ENCODE results near the gene PRODH2. TPM values are rescaled to one million over a fixed set of nuclear protein-coding genes. Genes with fewer than 3 reads are reported as not detected.

PRODH2 gene
- total and polyA plus RNA-seq, 2 of the 13 experiments (the other 11 are each of a cell fraction or from before 2014, with no cell fraction given) = 86.7 to 118 TPM

DNA sequence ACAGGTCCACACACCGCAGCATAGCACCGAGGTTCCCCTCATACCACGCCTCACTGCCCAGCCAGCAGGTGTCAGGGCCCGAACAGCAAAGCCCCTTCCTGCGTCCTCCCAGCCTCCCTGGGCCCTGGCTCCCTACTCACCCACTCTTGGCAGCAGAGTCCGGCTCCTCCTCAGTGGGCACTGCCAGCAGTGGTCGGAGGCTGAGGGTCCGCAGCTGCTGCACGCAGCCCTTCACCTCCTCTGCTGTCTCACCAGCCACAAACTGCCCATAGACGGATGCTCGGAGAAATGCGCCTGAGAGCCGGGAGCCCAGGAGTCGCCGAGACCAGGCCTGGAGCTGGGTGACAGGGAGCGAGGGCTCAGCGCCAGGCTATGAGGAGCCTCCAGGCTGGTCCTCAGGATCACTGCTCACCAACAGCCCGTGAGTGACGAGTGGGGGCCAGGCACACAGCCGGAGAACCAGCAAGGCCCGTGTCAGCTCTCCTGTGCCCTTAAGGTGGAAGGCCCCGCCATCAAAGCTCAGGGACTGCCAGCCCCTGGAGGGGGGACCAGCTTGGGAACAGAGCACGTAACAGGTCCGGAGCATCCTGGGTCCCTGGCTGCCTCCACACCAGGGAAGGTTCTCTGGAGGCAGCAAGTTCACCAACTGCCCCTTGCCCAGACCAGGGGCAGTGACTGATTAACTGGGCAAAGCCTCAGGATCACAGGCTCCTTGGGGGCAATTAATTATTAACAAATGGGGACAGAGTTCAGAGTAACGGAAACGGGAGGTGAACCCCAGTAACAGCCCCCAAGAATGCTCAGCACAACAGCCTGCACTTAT lies at the start of gene PRODH2 (continued):
- TF ChIP-seq, protein P1, sequence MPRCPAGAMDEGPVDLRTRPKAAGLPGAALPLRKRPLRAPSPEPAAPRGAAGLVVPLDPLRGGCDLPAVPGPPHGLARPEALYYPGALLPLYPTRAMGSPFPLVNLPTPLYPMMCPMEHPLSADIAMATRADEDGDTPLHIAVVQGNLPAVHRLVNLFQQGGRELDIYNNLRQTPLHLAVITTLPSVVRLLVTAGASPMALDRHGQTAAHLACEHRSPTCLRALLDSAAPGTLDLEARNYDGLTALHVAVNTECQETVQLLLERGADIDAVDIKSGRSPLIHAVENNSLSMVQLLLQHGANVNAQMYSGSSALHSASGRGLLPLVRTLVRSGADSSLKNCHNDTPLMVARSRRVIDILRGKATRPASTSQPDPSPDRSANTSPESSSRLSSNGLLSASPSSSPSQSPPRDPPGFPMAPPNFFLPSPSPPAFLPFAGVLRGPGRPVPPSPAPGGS (CRISPR knock-in tag; IDR thresholded peaks at IDR 0.05) = no peak; the same call in 1 of the 2 replicates
- TF ChIP-seq ZNF850 (CRISPR knock-in tag; conservative IDR thresholded peaks at IDR 0.05) = no peak; the same call in 1 of the 2 replicates
- no peak for TF ChIP-seq ZNF839 (CRISPR knock-in tag; IDR thresholded peaks at IDR 0.05; ENCODE audit: borderline replicate concordance)
- TF ChIP-seq ZBTB10 (CRISPR knock-in tag; IDR thresholded peaks at IDR 0.05; ENCODE audit: borderline replicate concordance) = peak; percentile 99
- peak; percentile 63; the same call in 1 of the 2 replicates for TF ChIP-seq ZNF138 (CRISPR knock-in tag; IDR thresholded peaks at IDR 0.05; ENCODE audit: low read depth)
- TF ChIP-seq, protein P2, sequence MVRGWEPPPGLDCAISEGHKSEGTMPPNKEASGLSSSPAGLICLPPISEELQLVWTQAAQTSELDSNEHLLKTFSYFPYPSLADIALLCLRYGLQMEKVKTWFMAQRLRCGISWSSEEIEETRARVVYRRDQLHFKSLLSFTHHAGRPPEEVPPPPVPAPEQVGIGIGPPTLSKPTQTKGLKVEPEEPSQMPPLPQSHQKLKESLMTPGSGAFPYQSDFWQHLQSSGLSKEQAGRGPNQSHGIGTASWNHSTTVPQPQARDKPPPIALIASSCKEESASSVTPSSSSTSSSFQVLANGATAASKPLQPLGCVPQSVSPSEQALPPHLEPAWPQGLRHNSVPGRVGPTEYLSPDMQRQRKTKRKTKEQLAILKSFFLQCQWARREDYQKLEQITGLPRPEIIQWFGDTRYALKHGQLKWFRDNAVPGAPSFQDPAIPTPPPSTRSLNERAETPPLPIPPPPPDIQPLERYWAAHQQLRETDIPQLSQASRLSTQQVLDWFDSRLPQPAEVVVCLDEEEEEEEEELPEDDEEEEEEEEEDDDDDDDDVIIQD (CRISPR knock-in tag; IDR thresholded peaks at IDR 0.05; ENCODE audit: low read depth) = no peak
- TF ChIP-seq, protein P3, sequence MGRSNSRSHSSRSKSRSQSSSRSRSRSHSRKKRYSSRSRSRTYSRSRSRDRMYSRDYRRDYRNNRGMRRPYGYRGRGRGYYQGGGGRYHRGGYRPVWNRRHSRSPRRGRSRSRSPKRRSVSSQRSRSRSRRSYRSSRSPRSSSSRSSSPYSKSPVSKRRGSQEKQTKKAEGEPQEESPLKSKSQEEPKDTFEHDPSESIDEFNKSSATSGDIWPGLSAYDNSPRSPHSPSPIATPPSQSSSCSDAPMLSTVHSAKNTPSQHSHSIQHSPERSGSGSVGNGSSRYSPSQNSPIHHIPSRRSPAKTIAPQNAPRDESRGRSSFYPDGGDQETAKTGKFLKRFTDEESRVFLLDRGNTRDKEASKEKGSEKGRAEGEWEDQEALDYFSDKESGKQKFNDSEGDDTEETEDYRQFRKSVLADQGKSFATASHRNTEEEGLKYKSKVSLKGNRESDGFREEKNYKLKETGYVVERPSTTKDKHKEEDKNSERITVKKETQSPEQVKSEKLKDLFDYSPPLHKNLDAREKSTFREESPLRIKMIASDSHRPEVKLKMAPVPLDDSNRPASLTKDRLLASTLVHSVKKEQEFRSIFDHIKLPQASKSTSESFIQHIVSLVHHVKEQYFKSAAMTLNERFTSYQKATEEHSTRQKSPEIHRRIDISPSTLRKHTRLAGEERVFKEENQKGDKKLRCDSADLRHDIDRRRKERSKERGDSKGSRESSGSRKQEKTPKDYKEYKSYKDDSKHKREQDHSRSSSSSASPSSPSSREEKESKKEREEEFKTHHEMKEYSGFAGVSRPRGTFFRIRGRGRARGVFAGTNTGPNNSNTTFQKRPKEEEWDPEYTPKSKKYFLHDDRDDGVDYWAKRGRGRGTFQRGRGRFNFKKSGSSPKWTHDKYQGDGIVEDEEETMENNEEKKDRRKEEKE (IDR thresholded peaks at IDR 0.05) = no peak
- TF ChIP-seq ZBTB3 (CRISPR knock-in tag; IDR thresholded peaks at IDR 0.05; ENCODE audit: borderline replicate concordance, low read depth) = no peak
- TF ChIP-seq REST (IDR thresholded peaks at IDR 0.05; ENCODE audit: borderline replicate concordance in 1 of 2, low read depth in 1 of 2, low read length in 2 of 2) = peak in 1 of 2 experiments; percentile 24; a peak in 1 of 4 replicates
- TF ChIP-seq ELF4 (CRISPR knock-in tag; IDR thresholded peaks at IDR 0.05; ENCODE audit: borderline replicate concordance) = no peak
